T-cell (primary cell): Measurements from ENCODE around the gene LARP1. TPM values are rescaled to one million over a fixed set of nuclear protein-coding genes. Genes with fewer than 3 reads are reported as not detected.
A peak's percentile ranks its signal among the peaks of the same experiment; 100 is the strongest.
"Not testable (repeated sequence)": the region's sequence is repeated elsewhere in the genome, so short reads cannot be mapped to it uniquely, and the experiment has no call there.

Experiments
- ATAC-seq, 4 experiments: fragments of 200-7000 bp in 3 of 4; fragments of 150-1000 bp in 1 of 4; cut with Tn5 transposase; replicated peaks in 1 of 4; 1 replicate in 3 of 4; 2 replicates in 1 of 4; pipeline ENCODE4 v1.10.0; 2021; ENCODE audit warnings: moderate library complexity in 3 of 4, mild to moderate bottlenecking in 2 of 4, moderate number of reproducible peaks in 1 of 4
- CTCF ChIA-PET, 2 donors: fragments of 300-600 bp; sonication (Branson Sonifier 250); formaldehyde crosslinking; loops; one replicate each; lab custom pipeline; 2022; ENCODE audit warnings: antibody characterized with exemption in 2 of 2; lab: Charles Lee
- POLR2A ChIA-PET, 2 donors: fragments of 300-600 bp; sonication (Branson Sonifier 250); formaldehyde crosslinking; loops; one replicate each; lab custom pipeline; 2022; ENCODE audit warnings: antibody characterized with exemption in 2 of 2; lab: Charles Lee
- DNase-seq, 35 experiments: peaks; one replicate each; pipeline versions ENCODE4 v3.0.0 to v3.0.0-alpha.2; 2013 to 2023
- H3K27ac ChIP-seq: one replicate; pipeline ENCODE4 v1.5.1; 2013; ENCODE audit warnings: low read length
- H3K27me3 ChIP-seq, 2 experiments: replicated peaks in 1 of 2; 1 replicate in 1 of 2; 2 replicates in 1 of 2; pipeline versions ENCODE4 v1.6.1 to v1.7.0; 2013; ENCODE audit warnings: low read length in 1 of 2, mixed read lengths in 1 of 2; ENCODE audit not compliant: control insufficient read depth in 2 of 2, insufficient read depth in 2 of 2; ENCODE audit errors: extremely low read depth in 1 of 2
- H3K36me3 ChIP-seq, 2 donors: 1 replicate in 1 of 2; 2 replicates in 1 of 2; pipeline versions ENCODE4 v1.6.1 to v1.7.0; 2013; ENCODE audit warnings: low read length in 1 of 2; ENCODE audit not compliant: control insufficient read depth in 2 of 2, insufficient read depth in 1 of 2; ENCODE audit errors: extremely low read depth in 1 of 2
- H3K4me1 ChIP-seq, 2 experiments: 1 replicate in 1 of 2; 2 replicates in 1 of 2; pipeline versions ENCODE4 v1.6.1 to v1.7.0; 2013; ENCODE audit warnings: low read length in 2 of 2, mixed read lengths in 1 of 2; ENCODE audit not compliant: insufficient read depth in 2 of 2, control insufficient read depth in 1 of 2; ENCODE audit errors: extremely low read depth in 1 of 2
- H3K4me3 ChIP-seq, 2 donors: 1 replicate in 1 of 2; 2 replicates in 1 of 2; pipeline versions ENCODE4 v1.5.1 to v1.7.0; 2013; ENCODE audit warnings: mild to moderate bottlenecking in 2 of 2, low read length in 1 of 2, moderate library complexity in 1 of 2; ENCODE audit not compliant: control insufficient read depth in 1 of 2; ENCODE audit errors: extremely low read depth in 1 of 2
- H3K9me3 ChIP-seq: 2 replicates; pipeline ENCODE4 v1.7.0; 2013
- H3K27ac Mint-ChIP-seq, 2 donors: one replicate each; pipeline ENCODE4 v1.8.0; 2020 to 2021; ENCODE audit warnings: mild to moderate bottlenecking in 2 of 2, mixed read lengths in 2 of 2
- H3K27me3 Mint-ChIP-seq, 2 donors: one replicate each; pipeline ENCODE4 v1.8.0; 2021 to 2022; ENCODE audit warnings: mixed read lengths in 2 of 2
- H3K36me3 Mint-ChIP-seq: one replicate; pipeline ENCODE4 v1.8.0; 2021; ENCODE audit warnings: mixed read lengths
- H3K4me1 Mint-ChIP-seq, 3 donors: one replicate each; pipeline ENCODE4 v1.8.0; 2020 to 2022; ENCODE audit warnings: mixed read lengths in 3 of 3, mild to moderate bottlenecking in 1 of 3
- H3K4me3 Mint-ChIP-seq, 3 donors: one replicate each; pipeline ENCODE4 v1.8.0; 2020 to 2022; ENCODE audit warnings: mild to moderate bottlenecking in 3 of 3, mixed read lengths in 3 of 3, moderate library complexity in 3 of 3
- H3K9me3 Mint-ChIP-seq, 3 donors: one replicate each; pipeline ENCODE4 v1.8.0; 2020 to 2022; ENCODE audit warnings: mixed read lengths in 3 of 3
- WGBS: methylation state at CpG from one replicate; pipeline ENCODE4 v1.1.5; 2013; ENCODE audit warnings: missing lambda C conversion rate; ENCODE audit not compliant: insufficient coverage; 5-methylcytosine and 5-hydroxymethylcytosine counted together
- total RNA-seq, 35 experiments: library from RNA in 6 of 35; stranded (reverse) in 6 of 35; fragments of 120-200 nt in 1 of 35; gene quantifications; one replicate each; pipeline versions ENCODE4 v1.2.1 to v1.2.4 and lab custom pipeline; 2013 to 2026

Gene LARP1
- total RNA-seq, 5 donors from 2014 or later (not counting 1 experiment from before 2014, with no cell fraction given): 137 to 201 (median 182) TPM

GRCh38 chr5:154819546-154819945 lies 64.4 kb downstream of the LARP1 start:
- Mint-ChIP-seq H3K27ac (peak overlapping the region in 1 of 2 donors; percentile 52), H3K4me3 (no peak overlapping the region), H3K4me1 (peaks cover 6 to 32% (median 27%) of the 10 kb centered on the region in 3 donors), H3K27me3 (no peaks in the 10 kb centered on the region), H3K36me3 (peaks cover 32% of the 10 kb centered on the region), H3K9me3 (no peaks in the 10 kb centered on the region)
- 86% methylated on average over 1 of the region's 7 CpGs for WGBS
- ChIA-PET POLR2A (no interaction called here), CTCF (interaction anchor here in 1 of 2 donors (0.8 kb wide), 1 partner anchor 26 kb away, joined by 3 read pairs; no protein-coding TSS in a partner anchor)
- no peak overlapping the region for H3K27ac ChIP-seq
- peaks cover 0 to 16% of the 10 kb centered on the region in 2 experiments for H3K4me1 ChIP-seq
- no peak overlapping the region for H3K4me3 ChIP-seq
- peaks cover 8 to 37% of the 10 kb centered on the region in 2 donors for H3K36me3 ChIP-seq
- H3K27me3 ChIP-seq: no peaks in the 10 kb centered on the region
- DNase-seq (no peak), ATAC-seq (no peak)
- no peaks in the 10 kb centered on the region for H3K9me3 ChIP-seq

- Histone ChIP-seq H3K36me3 (peaks cover 2 to 30% of the 10 kb centered on the region in 2 donors), H3K4me3 (no peak overlapping the region), H3K4me1 (peaks cover 0 to 16% of the 10 kb centered on the region in 2 experiments), H3K27ac (no peak overlapping the region), H3K9me3 (no peaks in the 10 kb centered on the region), H3K27me3 (no peaks in the 10 kb centered on the region)
- no peaks in the 10 kb centered on the region for H3K9me3 Mint-ChIP-seq
- DNase-seq (no peak), ATAC-seq (no peak)
- WGBS: 94% methylated on average over 3 of the region's 5 CpGs
- H3K4me1 Mint-ChIP-seq: peaks cover 3 to 24% (median 22%) of the 10 kb centered on the region in 3 donors
- no peaks in the 10 kb centered on the region for H3K27me3 Mint-ChIP-seq
- H3K27ac Mint-ChIP-seq: no peak overlapping the region
- POLR2A ChIA-PET: interaction anchor here in 1 of 2 donors (0.7 kb wide), 1 partner anchor 353 kb away, joined by 3 read pairs; no protein-coding TSS in a partner anchor
- CTCF ChIA-PET: no interaction called here
- H3K36me3 Mint-ChIP-seq: peaks cover 26% of the 10 kb centered on the region
- no peak overlapping the region for H3K4me3 Mint-ChIP-seq
Measured at GRCh38 chr5:154820383-154820782, 65.2 kb downstream of the LARP1 start.

- H3K4me3 Mint-ChIP-seq, CTCF ChIA-PET, H3K27ac Mint-ChIP-seq, POLR2A ChIA-PET, H3K27ac ChIP-seq, DNase-seq, H3K9me3 ChIP-seq, H3K27me3 ChIP-seq, H3K27me3 Mint-ChIP-seq, H3K4me3 ChIP-seq, H3K9me3 Mint-ChIP-seq, ATAC-seq: not testable (repeated sequence)
- 81% methylated on average over 4 of the region's 5 CpGs for WGBS
- H3K4me1 Mint-ChIP-seq: peaks cover 7 to 35% (median 32%) of the 10 kb centered on the region in 3 donors
- Histone ChIP-seq H3K4me1 (peaks cover 5 to 18% of the 10 kb centered on the region in 2 experiments), H3K36me3 (peaks cover 0 to 12% of the 10 kb centered on the region in 2 donors)
- H3K36me3 Mint-ChIP-seq: peaks cover 13% of the 10 kb centered on the region
Measured at GRCh38 chr5:154822896-154823295, 67.7 kb downstream of the LARP1 start.

- Histone ChIP-seq H3K4me3 (no peak overlapping the region), H3K27ac (no peak overlapping the region), H3K4me1 (peaks cover 8 to 25% of the 10 kb centered on the region in 2 experiments), H3K9me3 (no peaks in the 10 kb centered on the region), H3K36me3 (peaks cover 0 to 12% of the 10 kb centered on the region in 2 donors), H3K27me3 (no peaks in the 10 kb centered on the region)
- CTCF ChIA-PET: no interaction called here
- Mint-ChIP-seq H3K27me3 (no peaks in the 10 kb centered on the region), H3K4me1 (peaks cover 12 to 40% (median 39%) of the 10 kb centered on the region in 3 donors), H3K4me3 (no peak overlapping the region), H3K27ac (no peak overlapping the region), H3K36me3 (peaks cover 13% of the 10 kb centered on the region), H3K9me3 (no peaks in the 10 kb centered on the region)
- POLR2A ChIA-PET: interaction anchor here in 1 of 2 donors (0.6 kb wide), 1 partner anchor 25 kb away, joined by 3 read pairs; no protein-coding TSS in a partner anchor
- WGBS: 96% methylated on average over 3 of the region's 4 CpGs
- ATAC-seq (no peak), DNase-seq (no peak)
Measured at GRCh38 chr5:154823605-154824004, 68.4 kb downstream of the LARP1 start.

GRCh38 chr5:154824070-154824469 lies 68.9 kb downstream of the LARP1 start:
- no peak overlapping the region for H3K4me3 Mint-ChIP-seq
- Histone ChIP-seq H3K36me3 (peaks cover 0 to 12% of the 10 kb centered on the region in 2 donors), H3K4me1 (peaks cover 9 to 29% of the 10 kb centered on the region in 2 experiments), H3K4me3 (no peak overlapping the region), H3K9me3 (no peaks in the 10 kb centered on the region), H3K27ac (no peak overlapping the region), H3K27me3 (no peaks in the 10 kb centered on the region)
- no peak for ATAC-seq
- ChIA-PET CTCF (no interaction called here), POLR2A (interaction anchor here in 1 of 2 donors (0.6 to 0.7 kb wide), 2 partner anchors 10 to 25 kb away, joined by 3 to 4 read pairs; no protein-coding TSS in a partner anchor)
- H3K4me1 Mint-ChIP-seq: peaks cover 16 to 40% (median 37%) of the 10 kb centered on the region in 3 donors
- no peaks in the 10 kb centered on the region for H3K27me3 Mint-ChIP-seq
- WGBS: no CpG with 5 or more reads among the region's 2 CpGs
- H3K36me3 Mint-ChIP-seq: peaks cover 13% of the 10 kb centered on the region
- no peak overlapping the region for H3K27ac Mint-ChIP-seq
- no peaks in the 10 kb centered on the region for H3K9me3 Mint-ChIP-seq
- no peak for DNase-seq

GRCh38 chr5:154829181-154829588 lies 74.0 kb downstream of the LARP1 start:
- ChIA-PET POLR2A (no interaction called here), CTCF (no interaction called here)
- WGBS: 75% methylated on average over 1 of the region's 2 CpGs
- no peaks in the 10 kb centered on the region for H3K27me3 ChIP-seq
- peaks cover 27 to 32% of the 10 kb centered on the region in 2 experiments for H3K4me1 ChIP-seq
- DNase-seq: peak in 1 of 35 experiments; percentile 9
- peaks cover 0 to 4% of the 10 kb centered on the region in 2 donors for H3K36me3 ChIP-seq
- Mint-ChIP-seq H3K27me3 (no peaks in the 10 kb centered on the region), H3K27ac (peak overlapping the region; percentile 91 to 94), H3K9me3 (no peaks in the 10 kb centered on the region), H3K4me3 (peak overlapping the region in 1 of 3 donors; percentile 68), H3K4me1 (peaks cover 34 to 52% (median 44%) of the 10 kb centered on the region in 3 donors), H3K36me3 (peaks cover 5% of the 10 kb centered on the region)
- H3K27ac ChIP-seq: peak overlapping the region; percentile 70
- ATAC-seq: no peak
- H3K4me3 ChIP-seq: no peak overlapping the region
- H3K9me3 ChIP-seq: no peaks in the 10 kb centered on the region
